B cell (primary cell): ENCODE results near the gene INPP4A. TPM values are rescaled to one million over a fixed set of nuclear protein-coding genes. Genes with fewer than 3 reads are reported as not detected.

Experiments used
- ATAC-seq: fragments of 200-7000 bp; cut with Tn5 transposase; one replicate; pipeline ENCODE4 v1.10.0; 2021; ENCODE audit warnings: low read depth, mild to moderate bottlenecking, moderate number of reproducible peaks, moderate library complexity
- CTCF ChIA-PET: fragments of 350-600 bp; sonication (Branson Sonifier 250); formaldehyde crosslinking; loops from one replicate; lab custom pipeline; 2021; ENCODE audit warnings: antibody characterized with exemption, inconsistent platforms; lab: Charles Lee
- POLR2A ChIA-PET: fragments of 350-600 bp; sonication (Branson Sonifier 250); formaldehyde crosslinking; loops from one replicate; lab custom pipeline; 2021; ENCODE audit warnings: antibody characterized with exemption; lab: Charles Lee
- DNase-seq: peaks from one replicate; pipeline ENCODE4 v3.0.0; 2013
- H2AFZ ChIP-seq: 2 replicates; pipeline ENCODE4 v1.6.1; 2012; ENCODE audit warnings: mild to moderate bottlenecking, low read depth, low read length; ENCODE audit not compliant: insufficient read depth, poor library complexity, severe bottlenecking
- H3K27ac ChIP-seq, 2 donors: 1 replicate in 1 of 2; 2 replicates in 1 of 2; pipeline ENCODE4 v1.5.1; 2012 to 2013; ENCODE audit warnings: low read length in 2 of 2, mild to moderate bottlenecking in 2 of 2, moderate library complexity in 1 of 2
- H3K27me3 ChIP-seq, 4 experiments: fragments of 200-600 bp in 1 of 4; sonication (generic) in 1 of 4; replicated peaks in 1 of 4; 1 replicate in 2 of 4; 2 replicates in 2 of 4; pipeline versions ENCODE4 v1.6.1 to v1.7.0; 2013 to 2016; ENCODE audit warnings: low read length in 3 of 4, mild to moderate bottlenecking in 2 of 4, mixed read lengths in 1 of 4, moderate library complexity in 1 of 4; ENCODE audit not compliant: insufficient read depth in 4 of 4, control insufficient read depth in 3 of 4; ENCODE audit errors: control extremely low read depth in 1 of 4
- H3K36me3 ChIP-seq, 2 experiments: replicated peaks in 1 of 2; 1 replicate in 1 of 2; 2 replicates in 1 of 2; pipeline versions ENCODE4 v1.6.1 to v1.7.1; 2013; ENCODE audit warnings: low read length in 1 of 2; ENCODE audit not compliant: insufficient read depth in 2 of 2, control insufficient read depth in 1 of 2; ENCODE audit errors: control extremely low read depth in 1 of 2, extremely low read depth in 1 of 2
- H3K4me1 ChIP-seq, 2 donors: fragments of 200-600 bp in 1 of 2; sonication (generic) in 1 of 2; 1 replicate in 1 of 2; 2 replicates in 1 of 2; pipeline versions ENCODE4 v1.5.1 to v1.6.1; 2013 to 2017; ENCODE audit warnings: low read length in 2 of 2; ENCODE audit not compliant: control insufficient read depth in 2 of 2, insufficient read depth in 2 of 2
- H3K4me2 ChIP-seq: replicated peaks from 2 replicates; pipeline ENCODE3; 2012; ENCODE audit warnings: mild to moderate bottlenecking, low read depth, low read length; ENCODE audit not compliant: poor library complexity, severe bottlenecking
- H3K4me3 ChIP-seq, 5 experiments: fragments of 200-600 bp in 1 of 5; sonication (generic) in 1 of 5; 1 replicate in 3 of 5; 2 replicates in 2 of 5; pipeline versions ENCODE4 v1.5.1 to v1.7.0; 2011 to 2016; ENCODE audit warnings: low read length in 4 of 5, mild to moderate bottlenecking in 4 of 5, low read depth in 2 of 5, control low read depth in 1 of 5, moderate library complexity in 1 of 5; ENCODE audit not compliant: insufficient read depth in 1 of 5; ENCODE audit errors: control extremely low read depth in 1 of 5, extremely low read depth in 1 of 5
- H3K79me2 ChIP-seq: fragments of 200-600 bp; sonication (generic); one replicate; pipeline ENCODE4 v1.6.0; 2016; ENCODE audit warnings: low read length; ENCODE audit not compliant: control insufficient read depth, insufficient read depth
- H3K9ac ChIP-seq: fragments of 200-600 bp; sonication (generic); 2 replicates; pipeline ENCODE4 v1.6.1; 2017; ENCODE audit warnings: mild to moderate bottlenecking, low read length, moderate library complexity
- H3K9me3 ChIP-seq, 3 donors: one replicate each; pipeline versions ENCODE4 v1.6.1 to v1.7.1; 2013; ENCODE audit warnings: low read length in 2 of 3; ENCODE audit not compliant: control insufficient read depth in 2 of 3, insufficient read depth in 1 of 3; ENCODE audit errors: control extremely low read depth in 1 of 3
- H4K20me1 ChIP-seq: 2 replicates; pipeline ENCODE4 v1.6.0; 2012; ENCODE audit warnings: mild to moderate bottlenecking, low read length; ENCODE audit not compliant: insufficient read depth, control insufficient read depth, poor library complexity, severe bottlenecking
- H3K27ac Mint-ChIP-seq: one replicate; pipeline ENCODE4 v1.8.0; 2021; ENCODE audit warnings: mixed read lengths
- H3K27me3 Mint-ChIP-seq: one replicate; pipeline ENCODE4 v1.8.0; 2021; ENCODE audit warnings: mixed read lengths
- H3K4me1 Mint-ChIP-seq: one replicate; pipeline ENCODE4 v1.8.0; 2021; ENCODE audit warnings: mixed read lengths
- H3K4me3 Mint-ChIP-seq: one replicate; pipeline ENCODE4 v1.8.0; 2021; ENCODE audit warnings: mixed read lengths
- H3K9me3 Mint-ChIP-seq: one replicate; pipeline ENCODE4 v1.8.0; 2022; ENCODE audit warnings: mixed read lengths; ENCODE audit not compliant: insufficient read depth
- CTCF ChIP-seq: fragments of 200-600 bp; IDR thresholded peaks from one replicate; pipeline ENCODE4 v1.8.0; 2022; ENCODE audit warnings: antibody characterized with exemption, mild to moderate bottlenecking
- EZH2 ChIP-seq: IDR thresholded peaks from 2 replicates; pipeline ENCODE4 v1.6.1; 2012; ENCODE audit warnings: borderline replicate concordance, low read depth, mild to moderate bottlenecking, moderate library complexity, low read length; ENCODE audit not compliant: insufficient read depth, poor library complexity, severe bottlenecking
- WGBS: methylation state at CpG from one replicate; pipeline ENCODE4 v1.1.5; 2013; ENCODE audit warnings: missing lambda C conversion rate; ENCODE audit not compliant: insufficient coverage; 5-methylcytosine and 5-hydroxymethylcytosine counted together
- intact Hi-C: fragments of 100-400 bp; cut with micrococcal nuclease; formaldehyde crosslinking; loops from one replicate; pipeline ENCODE4 v1.10.0; 2022
- polyA plus RNA-seq: library from polyadenylated mRNA; depleted of rRNA; stranded (reverse); fragments of >200 nt; gene quantifications from 2 replicates; pipeline ENCODE4 v1.2.3, GENCODE V29; 2012
- total RNA-seq, 2 donors: library from RNA; stranded (reverse); fragments of 120-200 nt in 1 of 2; gene quantifications; 1 replicate in 1 of 2; 2 replicates in 1 of 2; pipeline versions ENCODE4 v1.2.3 to v1.2.4, GENCODE V29; 2013 to 2022

The INPP4A gene
- total and polyA plus RNA-seq, 2 donors (not counting 1 experiment from before 2014, with no cell fraction given): 10.7 to 22.5 TPM

GRCh38 chr2:98448441-98449145, 3.9 kb downstream of the INPP4A start:
- no peaks in the 10 kb centered on the region for H4K20me1 ChIP-seq
- peaks cover 0 to 3% (median 0%) of the 10 kb centered on the region in 4 experiments for H3K27me3 ChIP-seq
- ChIA-PET POLR2A (no interaction called here), CTCF (interaction anchor here (1.6 kb wide), 1 partner anchor 10 kb away, joined by 4 read pairs; no protein-coding TSS in a partner anchor)
- H3K4me1 Mint-ChIP-seq: peaks cover 34% of the 10 kb centered on the region
- no peaks in the 10 kb centered on the region for H3K27me3 Mint-ChIP-seq
- H3K9me3 ChIP-seq: no peaks in the 10 kb centered on the region
- no peaks in the 10 kb centered on the region for H3K36me3 ChIP-seq
- H2AFZ ChIP-seq: no peak overlapping the region
- H3K27ac ChIP-seq: no peak overlapping the region
- peaks cover 26 to 39% of the 10 kb centered on the region in 2 donors for H3K4me1 ChIP-seq
- intact Hi-C loops: loop anchor here (5.0 to 10.0 kb wide), 2 partner anchors 39 to 156 kb away; partner anchors contain the start of genes COA5 and UNC50
- whole genome bisulfite sequencing: 94% methylated on average over 5 of the region's 10 CpGs
- peaks cover 71% of the 10 kb centered on the region for H3K79me2 ChIP-seq
- no peak overlapping the region for H3K4me3 Mint-ChIP-seq
- H3K27ac Mint-ChIP-seq: no peak overlapping the region
- no peak for ATAC-seq
- no peak for DNase-seq
- H3K4me3 ChIP-seq: no peak overlapping the region
- no peak overlapping the region for H3K4me2 ChIP-seq
- H3K9me3 Mint-ChIP-seq: no peaks in the 10 kb centered on the region
- TF ChIP-seq CTCF: no peak
- no peak overlapping the region for H3K9ac ChIP-seq

DNA sequence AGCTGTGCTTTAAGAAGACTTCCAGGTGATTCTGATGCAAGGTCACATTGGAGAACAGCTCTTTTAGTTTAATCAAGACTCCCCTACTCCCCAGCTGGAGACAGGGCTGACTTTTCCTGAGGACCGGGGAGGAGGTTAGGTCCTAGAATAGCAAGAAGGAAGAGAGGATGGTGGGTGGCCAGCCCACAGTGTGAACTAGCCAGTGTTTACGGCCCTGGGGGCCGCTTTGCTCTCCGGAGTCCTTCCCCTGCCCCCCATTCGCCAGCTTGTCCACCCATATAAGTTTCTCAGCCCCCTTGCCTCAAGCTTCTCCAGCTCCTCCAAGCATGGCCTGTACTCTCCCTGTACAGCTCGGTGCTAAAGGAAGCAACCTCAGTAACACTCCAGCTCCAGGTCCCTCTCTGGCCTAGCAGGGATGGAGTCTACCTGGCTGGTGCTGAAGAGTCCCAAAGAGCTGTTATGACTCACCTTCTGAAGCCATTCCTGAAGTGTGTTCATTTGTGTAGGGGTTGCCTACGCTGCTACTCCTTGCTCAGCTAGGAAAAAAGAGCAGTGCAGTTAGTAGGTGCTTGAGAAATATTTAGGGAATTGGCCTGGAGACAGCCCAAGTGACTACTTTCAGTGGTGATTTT, 7.9 kb downstream of the INPP4A start:
- Histone ChIP-seq H3K9ac (no peak overlapping the region), H4K20me1 (no peaks in the 10 kb centered on the region), H3K27me3 (peaks cover 0 to 3% (median 0%) of the 10 kb centered on the region in 4 experiments), H3K36me3 (no peaks in the 10 kb centered on the region), H3K79me2 (peaks cover 78% of the 10 kb centered on the region), H3K27ac (no peak overlapping the region), H3K4me3 (no peak overlapping the region), H3K4me1 (peaks cover 37 to 50% of the 10 kb centered on the region in 2 donors), H3K4me2 (peak overlapping the region; percentile 23), H2AFZ (no peak overlapping the region), H3K9me3 (no peaks in the 10 kb centered on the region)
- ATAC-seq: no peak
- H3K27ac Mint-ChIP-seq: no peak overlapping the region
- intact Hi-C loops: no loop called here
- H3K4me3 Mint-ChIP-seq: no peak overlapping the region
- TF ChIP-seq CTCF (no peak), EZH2 (no peak)
- DNase-seq: no peak
- no peaks in the 10 kb centered on the region for H3K27me3 Mint-ChIP-seq
- WGBS: 89% methylated on average over 5 of the region's 7 CpGs
- H3K9me3 Mint-ChIP-seq: no peaks in the 10 kb centered on the region
- ChIA-PET CTCF (interaction anchor here (0.6 to 1.5 kb wide), 2 partner anchors 11 to 415 kb away, joined by 3 to 4 read pairs; no protein-coding TSS in a partner anchor), POLR2A (interaction anchor here (0.6 kb wide), 1 partner anchor 19 kb away, joined by 4 read pairs; no protein-coding TSS in a partner anchor)
- peaks cover 49% of the 10 kb centered on the region for H3K4me1 Mint-ChIP-seq
